ENCODE measurements around the gene USP7. TPM values are rescaled to one million over a fixed set of nuclear protein-coding genes. Genes with fewer than 3 reads are reported as not detected.
A peak's percentile ranks its signal among the peaks of the same experiment; 100 is the strongest.

Gene USP7
- polyA plus RNA-seq, 1 of the 3 experiments (the other 2 are of a cell fraction): 8.6 TPM

DNA sequence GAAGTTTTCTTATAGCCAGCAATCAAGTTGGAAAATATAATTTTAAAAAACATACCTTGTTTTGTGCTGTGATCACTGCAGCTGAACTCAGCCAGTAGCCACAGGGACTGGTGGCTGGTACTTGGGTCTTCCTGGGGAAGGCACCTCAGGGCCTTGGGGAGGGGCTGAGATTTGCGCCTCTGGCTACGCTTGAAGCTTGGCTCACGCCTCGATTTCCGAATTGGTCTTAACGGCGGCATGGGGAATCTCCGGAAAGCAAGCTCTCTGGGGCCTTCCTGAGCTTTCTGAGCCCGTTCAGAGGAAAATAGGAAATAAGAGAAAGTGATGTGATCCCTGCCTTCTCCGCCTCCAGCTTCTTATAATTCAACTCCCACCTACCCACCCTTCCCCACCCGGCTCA lies 11.3 kb upstream of the USP7 start:
- Histone ChIP-seq H3K79me2 (ENCODE audit: insufficient read depth) (no peaks in the 10 kb centered on the region), H3F3A (replicated peaks; ENCODE audit: insufficient read depth) (no peaks in the 10 kb centered on the region), H2AFZ (ENCODE audit: low read depth) (no peak overlapping the region), H3K9ac (no peak overlapping the region), H3K36me3 (replicated peaks in 1 of 2; ENCODE audit: control insufficient read depth in 1 of 2, insufficient read depth in 2 of 2, low read length in 1 of 2) (no peaks in the 10 kb centered on the region), H3K27ac (ENCODE audit: low read depth in 2 of 2, low read length in 1 of 2) (no peak overlapping the region), H3K4me3 (ENCODE audit: low read depth in 2 of 2, low read length in 1 of 2) (no peak overlapping the region), H4K20me1 (ENCODE audit: insufficient read depth) (no peaks in the 10 kb centered on the region), H3K9me2 (no peaks in the 10 kb centered on the region), H3K9me3 (no peaks in the 10 kb centered on the region), H3K27me3 (ENCODE audit: insufficient read depth) (no peaks in the 10 kb centered on the region), H3K4me1 (ENCODE audit: control insufficient read depth in 1 of 2, insufficient read depth in 2 of 2, low read depth in 1 of 2, low read length in 1 of 2) (peaks cover 0 to 5% of the 10 kb centered on the region in 2 experiments; a peak in 1 of 4 replicates), H3K4me2 (no peak overlapping the region)
- ChIA-PET POLR2A (no interaction called here), CTCF (interaction anchor here (0.5 to 1.2 kb wide), 2 partner anchors 34 to 95 kb away, joined by 3 to 5 read pairs; no protein-coding TSS in a partner anchor)
- TF ChIP-seq SIN3A (IDR thresholded peaks at IDR 0.05; ENCODE audit: borderline replicate concordance, low read depth, low read length): no peak
- no peak for TF ChIP-seq RCOR1 (IDR thresholded peaks at IDR 0.05; ENCODE audit: low read length)
- TF ChIP-seq MEF2A (IDR thresholded peaks at IDR 0.05; ENCODE audit: borderline replicate concordance, low read depth): no peak
- TF ChIP-seq RXRA (IDR thresholded peaks at IDR 0.05; ENCODE audit: borderline replicate concordance, low read depth): no peak
- DNase-seq: no peak
- 80% methylated on average over 11 of the region's 11 CpGs for WGBS (ENCODE audit: low lambda C conversion rate)

DNA sequence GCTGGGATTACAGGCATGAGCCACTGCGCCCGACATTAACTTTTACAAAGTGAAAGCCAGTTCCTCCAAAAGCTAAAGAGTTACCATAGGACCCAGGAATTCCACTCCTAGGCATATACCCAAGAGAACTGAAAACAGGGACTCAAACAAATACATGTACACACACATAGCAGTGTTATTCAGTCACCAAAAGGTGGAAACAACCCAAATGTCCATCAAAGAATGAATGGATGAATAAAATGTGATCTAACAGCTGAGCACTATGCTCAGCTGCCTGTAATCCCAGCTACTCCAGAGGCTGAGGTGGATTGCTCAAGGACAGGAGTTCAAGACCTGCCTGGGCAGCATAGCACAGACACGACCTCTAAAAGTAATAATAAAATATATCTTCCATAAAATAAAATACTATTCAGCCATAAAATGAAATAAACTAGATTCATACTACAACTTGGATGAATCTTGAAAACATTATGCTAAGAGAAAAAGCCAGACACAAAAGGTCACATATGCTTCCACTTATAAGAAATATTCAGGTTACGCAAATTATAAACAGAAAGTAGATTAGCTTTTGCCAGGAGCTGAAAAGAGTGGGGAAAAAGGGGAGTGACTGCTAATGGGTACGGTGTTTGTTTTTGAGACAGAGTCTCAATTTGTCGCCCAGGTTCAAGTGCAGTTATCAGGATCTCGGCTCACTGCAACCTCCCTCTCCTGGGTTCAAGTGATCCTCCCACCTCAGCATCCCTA lies 9.3 kb upstream of the USP7 start:
- no peaks in the 10 kb centered on the region for H3K9me3 ChIP-seq
- H3K27me3 ChIP-seq (ENCODE audit: insufficient read depth): no peaks in the 10 kb centered on the region
- no peaks in the 10 kb centered on the region for H4K20me1 ChIP-seq (ENCODE audit: insufficient read depth)
- ChIA-PET CTCF (interaction anchor here (1.0 to 3.0 kb wide), 4 partner anchors 9 to 81 kb away, joined by 3 to 11 read pairs (median 4); partner anchors contain the start of gene USP7), POLR2A (no interaction called here)
- no peak for DNase-seq
- H3K9ac ChIP-seq: no peak overlapping the region
- TF ChIP-seq TCF12 (IDR thresholded peaks at IDR 0.05): peak; percentile 47; the same call in 1 of the 2 replicates
- no peak for TF ChIP-seq NFIC (IDR thresholded peaks at IDR 0.05; ENCODE audit: borderline replicate concordance)
- TF ChIP-seq, protein P1, sequence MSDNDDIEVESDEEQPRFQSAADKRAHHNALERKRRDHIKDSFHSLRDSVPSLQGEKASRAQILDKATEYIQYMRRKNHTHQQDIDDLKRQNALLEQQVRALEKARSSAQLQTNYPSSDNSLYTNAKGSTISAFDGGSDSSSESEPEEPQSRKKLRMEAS (IDR thresholded peaks at IDR 0.05; ENCODE audit: low read depth): no peak
- no peak overlapping the region for H3K4me3 ChIP-seq (ENCODE audit: low read depth in 2 of 2, low read length in 1 of 2)
- no peak overlapping the region for H2AFZ ChIP-seq (ENCODE audit: low read depth)
- H3K79me2 ChIP-seq (ENCODE audit: insufficient read depth): no peaks in the 10 kb centered on the region
- WGBS (ENCODE audit: low lambda C conversion rate): 46% methylated on average over 7 of the region's 7 CpGs
- H3K27ac ChIP-seq (ENCODE audit: low read depth in 2 of 2, low read length in 1 of 2): no peak overlapping the region
- H3F3A ChIP-seq (replicated peaks; ENCODE audit: insufficient read depth): no peaks in the 10 kb centered on the region
- no peak overlapping the region for H3K4me2 ChIP-seq
- no peaks in the 10 kb centered on the region for H3K9me2 ChIP-seq
- H3K4me1 ChIP-seq (ENCODE audit: control insufficient read depth in 1 of 2, insufficient read depth in 2 of 2, low read depth in 1 of 2, low read length in 1 of 2): peaks cover 0 to 5% of the 10 kb centered on the region in 2 experiments; a peak in 1 of 4 replicates
- H3K36me3 ChIP-seq (replicated peaks in 1 of 2; ENCODE audit: control insufficient read depth in 1 of 2, insufficient read depth in 2 of 2, low read length in 1 of 2): no peaks in the 10 kb centered on the region

DNA sequence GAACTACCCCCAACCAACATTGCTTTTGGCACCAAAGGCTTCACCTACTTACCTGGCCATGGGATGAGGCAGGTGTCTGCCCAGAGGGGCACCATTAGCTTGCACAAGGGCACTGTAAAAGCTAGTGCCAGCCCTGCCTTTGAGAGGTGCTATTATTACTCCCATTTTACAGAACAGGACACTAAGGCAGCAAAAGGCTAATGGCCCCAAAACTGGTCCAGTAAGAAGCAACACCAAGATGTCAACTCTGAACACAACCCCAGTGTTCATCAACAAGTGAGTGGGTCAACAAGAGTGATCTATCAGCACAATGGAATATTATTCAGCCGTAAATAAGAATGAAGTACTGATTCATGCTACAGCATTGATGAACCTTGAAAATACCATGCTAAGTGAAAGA lies 7.7 kb upstream of the USP7 start:
- no peak for DNase-seq
- ChIA-PET POLR2A (no interaction called here), CTCF (interaction anchor here (0.6 to 3.0 kb wide), 3 partner anchors 23 to 37 kb away, joined by 3 to 11 read pairs (median 3); no protein-coding TSS in a partner anchor)
- Histone ChIP-seq H3K4me2 (no peak overlapping the region), H2AFZ (ENCODE audit: low read depth) (no peak overlapping the region), H3F3A (replicated peaks; ENCODE audit: insufficient read depth) (no peaks in the 10 kb centered on the region), H3K79me2 (ENCODE audit: insufficient read depth) (no peaks in the 10 kb centered on the region), H3K9ac (no peak overlapping the region), H3K4me3 (ENCODE audit: low read depth in 2 of 2, low read length in 1 of 2) (no peak overlapping the region), H4K20me1 (ENCODE audit: insufficient read depth) (no peaks in the 10 kb centered on the region), H3K9me3 (no peaks in the 10 kb centered on the region), H3K36me3 (replicated peaks in 1 of 2; ENCODE audit: control insufficient read depth in 1 of 2, insufficient read depth in 2 of 2, low read length in 1 of 2) (no peaks in the 10 kb centered on the region), H3K27me3 (ENCODE audit: insufficient read depth) (no peaks in the 10 kb centered on the region), H3K27ac (ENCODE audit: low read depth in 2 of 2, low read length in 1 of 2) (no peak overlapping the region), H3K4me1 (ENCODE audit: control insufficient read depth in 1 of 2, insufficient read depth in 2 of 2, low read depth in 1 of 2, low read length in 1 of 2) (peaks cover 0 to 5% of the 10 kb centered on the region in 2 experiments; a peak in 1 of 4 replicates), H3K9me2 (no peaks in the 10 kb centered on the region)
- TF ChIP-seq RXRA (IDR thresholded peaks at IDR 0.05; ENCODE audit: borderline replicate concordance, low read depth) (no peak), YY1 (IDR thresholded peaks at IDR 0.05; ENCODE audit: low read depth) (no peak), RAD21 (IDR thresholded peaks at IDR 0.05; ENCODE audit: low read length) (no peak), EP300 (IDR thresholded peaks at IDR 0.05; ENCODE audit: borderline replicate concordance in 1 of 2, low read depth in 1 of 2, low read length in 1 of 2) (no peak), POLR2AphosphoS5 (IDR thresholded peaks at IDR 0.05; ENCODE audit: low read depth, low read length) (no peak), TAF1 (IDR thresholded peaks at IDR 0.05; ENCODE audit: borderline replicate concordance, low read depth, low read length) (no peak), ELF1 (IDR thresholded peaks at IDR 0.05) (no peak), EZH2phosphoT487 (IDR thresholded peaks at IDR 0.05; ENCODE audit: borderline replicate concordance, low read depth) (no peak)
- TF ChIP-seq, protein P1 (IDR thresholded peaks at IDR 0.05; ENCODE audit: low read depth): no peak
- TF ChIP-seq, protein P2, sequence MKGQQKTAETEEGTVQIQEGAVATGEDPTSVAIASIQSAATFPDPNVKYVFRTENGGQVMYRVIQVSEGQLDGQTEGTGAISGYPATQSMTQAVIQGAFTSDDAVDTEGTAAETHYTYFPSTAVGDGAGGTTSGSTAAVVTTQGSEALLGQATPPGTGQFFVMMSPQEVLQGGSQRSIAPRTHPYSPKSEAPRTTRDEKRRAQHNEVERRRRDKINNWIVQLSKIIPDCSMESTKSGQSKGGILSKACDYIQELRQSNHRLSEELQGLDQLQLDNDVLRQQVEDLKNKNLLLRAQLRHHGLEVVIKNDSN (IDR thresholded peaks at IDR 0.05; ENCODE audit: borderline replicate concordance, low read depth): no peak
- TF ChIP-seq, protein P3, sequence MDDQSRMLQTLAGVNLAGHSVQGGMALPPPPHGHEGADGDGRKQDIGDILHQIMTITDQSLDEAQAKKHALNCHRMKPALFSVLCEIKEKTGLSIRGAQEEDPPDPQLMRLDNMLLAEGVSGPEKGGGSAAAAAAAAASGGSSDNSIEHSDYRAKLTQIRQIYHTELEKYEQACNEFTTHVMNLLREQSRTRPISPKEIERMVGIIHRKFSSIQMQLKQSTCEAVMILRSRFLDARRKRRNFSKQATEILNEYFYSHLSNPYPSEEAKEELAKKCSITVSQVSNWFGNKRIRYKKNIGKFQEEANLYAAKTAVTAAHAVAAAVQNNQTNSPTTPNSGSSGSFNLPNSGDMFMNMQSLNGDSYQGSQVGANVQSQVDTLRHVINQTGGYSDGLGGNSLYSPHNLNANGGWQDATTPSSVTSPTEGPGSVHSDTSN (IDR thresholded peaks at IDR 0.05): no peak
- whole genome bisulfite sequencing (ENCODE audit: low lambda C conversion rate): 93% methylated on average over 1 of the region's 1 CpG
